Hepatocyte (in vitro differentiated cells): ENCODE results near the gene IL17RC. TPM values are rescaled to one million over a fixed set of nuclear protein-coding genes. Genes with fewer than 3 reads are reported as not detected.
A peak's percentile ranks its signal among the peaks of the same experiment; 100 is the strongest.

Experiments used
- DNase-seq: peaks from one replicate; pipeline ENCODE4 v3.0.0-alpha.2; 2016; ENCODE audit warnings: low spot score
- H2AFZ ChIP-seq: fragments of 200-600 bp; sonication (generic); 2 replicates; pipeline ENCODE4 v1.6.0; 2016; ENCODE audit warnings: antibody characterized with exemption, mild to moderate bottlenecking
- H3K27ac ChIP-seq: fragments of 200-600 bp; sonication (generic); 2 replicates; pipeline ENCODE4 v1.5.1; 2016; ENCODE audit warnings: mild to moderate bottlenecking
- H3K27me3 ChIP-seq: fragments of 200-600 bp; sonication (generic); 2 replicates; pipeline ENCODE4 v1.6.1; 2016
- H3K36me3 ChIP-seq: fragments of 200-600 bp; sonication (generic); replicated peaks from 2 replicates; pipeline ENCODE4 v1.5.1; 2016; ENCODE audit warnings: low read depth; ENCODE audit not compliant: insufficient read depth
- H3K4me1 ChIP-seq: fragments of 200-600 bp; sonication (generic); 2 replicates; pipeline ENCODE4 v1.5.1; 2016; ENCODE audit warnings: mild to moderate bottlenecking, moderate library complexity; ENCODE audit not compliant: insufficient read depth
- H3K4me2 ChIP-seq: fragments of 200-600 bp; sonication (generic); 2 replicates; pipeline ENCODE4 v1.6.0; 2016
- H3K4me3 ChIP-seq: fragments of 200-600 bp; sonication (generic); 2 replicates; pipeline ENCODE4 v1.5.1; 2016; ENCODE audit warnings: mild to moderate bottlenecking
- H3K79me2 ChIP-seq: fragments of 200-600 bp; sonication (generic); 2 replicates; pipeline ENCODE4 v1.6.0; 2017; ENCODE audit warnings: mild to moderate bottlenecking
- H3K9me2 ChIP-seq: fragments of 200-600 bp; sonication (generic); replicated peaks from 2 replicates; pipeline ENCODE4 v1.6.0; 2017; ENCODE audit warnings: mild to moderate bottlenecking; ENCODE audit not compliant: insufficient read depth
- H3K9me3 ChIP-seq: fragments of 200-600 bp; sonication (generic); 2 replicates; pipeline ENCODE4 v1.5.1; 2016; ENCODE audit warnings: low read depth, mild to moderate bottlenecking
- H4K20me1 ChIP-seq: fragments of 200-600 bp; sonication (generic); 2 replicates; pipeline ENCODE4 v1.6.0; 2016; ENCODE audit warnings: mild to moderate bottlenecking; ENCODE audit not compliant: insufficient read depth, poor library complexity, severe bottlenecking
- CTCF ChIP-seq: fragments of 200-600 bp; sonication (generic); IDR thresholded peaks from 2 replicates; pipeline ENCODE4 v1.5.1; 2016; ENCODE audit warnings: antibody characterized with exemption, mild to moderate bottlenecking; ENCODE audit not compliant: poor library complexity
- EZH2 ChIP-seq: fragments of 200-600 bp; sonication (generic); IDR thresholded peaks from 2 replicates; pipeline ENCODE4 v1.6.1; 2016; ENCODE audit warnings: antibody characterized with exemption, mild to moderate bottlenecking, borderline replicate concordance
- EZH2phosphoT487 ChIP-seq: fragments of 200-600 bp; sonication (generic); IDR thresholded peaks from one replicate; pipeline ENCODE4 v1.6.1; 2018; ENCODE audit warnings: antibody characterized with exemption, mild to moderate bottlenecking, low read depth, moderate library complexity; ENCODE audit not compliant: unreplicated experiment, severe bottlenecking
- WGBS: methylation state at CpG from one replicate; pipeline ENCODE4 v1.1.6; 2016; ENCODE audit warnings: low lambda C conversion rate; ENCODE audit errors: missing lambda C conversion rate; 5-methylcytosine and 5-hydroxymethylcytosine counted together
- polyA plus RNA-seq: library from polyadenylated mRNA; unstranded; fragments of >200 nt; fragmentation: Nextera tagmentation; extraction: Ambion mirVana; gene quantifications from 2 replicates; pipeline ENCODE4 v1.2.1, GENCODE V29; 2016
- total RNA-seq: library from RNA; depleted of rRNA; stranded (reverse); fragments of >200 nt; gene quantifications from 2 replicates; pipeline ENCODE4 v1.2.3, GENCODE V29; 2014

The IL17RC gene
- total and polyA plus RNA-seq, 2 experiments from 2014 or later = 27.3 to 47.8 TPM

GRCh38 chr3:9887480-9887879 lies 29.4 kb upstream of the IL17RC start:
- no peaks in the 10 kb centered on the region for H3K36me3 ChIP-seq
- H3K9me3 ChIP-seq = no peaks in the 10 kb centered on the region
- no peak for DNase-seq
- no peaks in the 10 kb centered on the region for H4K20me1 ChIP-seq
- H3K4me1 ChIP-seq = peaks cover 22% of the 10 kb centered on the region
- H2AFZ ChIP-seq = no peak overlapping the region
- no peak for TF ChIP-seq CTCF
- TF ChIP-seq EZH2phosphoT487 = no peak
- TF ChIP-seq EZH2 = no peak
- H3K27ac ChIP-seq = no peak overlapping the region
- no peak overlapping the region for H3K4me3 ChIP-seq
- H3K79me2 ChIP-seq = peaks cover 20% of the 10 kb centered on the region
- H3K9me2 ChIP-seq = no peaks in the 10 kb centered on the region
- no peak overlapping the region for H3K4me2 ChIP-seq
- 97% methylated on average over 5 of the region's 5 CpGs for WGBS
- H3K27me3 ChIP-seq = no peaks in the 10 kb centered on the region

GRCh38 chr3:9888540-9888939 lies 28.4 kb upstream of the IL17RC start:
- no peaks in the 10 kb centered on the region for H3K36me3 ChIP-seq
- no peak overlapping the region for H2AFZ ChIP-seq
- peaks cover 31% of the 10 kb centered on the region for H3K79me2 ChIP-seq
- no peaks in the 10 kb centered on the region for H3K9me3 ChIP-seq
- DNase-seq = no peak
- no peak overlapping the region for H3K4me3 ChIP-seq
- H3K4me1 ChIP-seq = peaks cover 18% of the 10 kb centered on the region
- WGBS = 93% methylated on average over 3 of the region's 3 CpGs
- H4K20me1 ChIP-seq = no peaks in the 10 kb centered on the region
- no peaks in the 10 kb centered on the region for H3K27me3 ChIP-seq
- H3K9me2 ChIP-seq = no peaks in the 10 kb centered on the region
- H3K27ac ChIP-seq = no peak overlapping the region
- no peak overlapping the region for H3K4me2 ChIP-seq
- TF ChIP-seq EZH2phosphoT487 (no peak), CTCF (no peak), EZH2 (no peak)

- Histone ChIP-seq H3K36me3 (no peaks in the 10 kb centered on the region), H3K9me2 (no peaks in the 10 kb centered on the region), H3K4me1 (peaks cover 11% of the 10 kb centered on the region), H2AFZ (no peak overlapping the region), H3K27me3 (no peaks in the 10 kb centered on the region), H3K9me3 (no peaks in the 10 kb centered on the region), H3K79me2 (peaks cover 36% of the 10 kb centered on the region), H4K20me1 (no peaks in the 10 kb centered on the region), H3K4me3 (no peak overlapping the region), H3K27ac (peak overlapping the region; percentile 72), H3K4me2 (no peak overlapping the region)
- WGBS = 83% methylated on average over 5 of the region's 5 CpGs
- TF ChIP-seq EZH2 (no peak), EZH2phosphoT487 (no peak), CTCF (no peak)
- DNase-seq = no peak
Observed at GRCh38 chr3:9889405-9889804, 27.5 kb upstream of the IL17RC start.
